HG03354 (cell line): Measurements from ENCODE around the gene DUSP1.

Source experiments
- ATAC-seq: cut with Tn5 transposase; IDR thresholded peaks from one replicate; pipeline ENCODE4 v1.9.1; 2021; ENCODE audit warnings: mild to moderate bottlenecking; ENCODE audit not compliant: unreplicated experiment, poor library complexity, severe bottlenecking

The DUSP1 gene

DNA sequence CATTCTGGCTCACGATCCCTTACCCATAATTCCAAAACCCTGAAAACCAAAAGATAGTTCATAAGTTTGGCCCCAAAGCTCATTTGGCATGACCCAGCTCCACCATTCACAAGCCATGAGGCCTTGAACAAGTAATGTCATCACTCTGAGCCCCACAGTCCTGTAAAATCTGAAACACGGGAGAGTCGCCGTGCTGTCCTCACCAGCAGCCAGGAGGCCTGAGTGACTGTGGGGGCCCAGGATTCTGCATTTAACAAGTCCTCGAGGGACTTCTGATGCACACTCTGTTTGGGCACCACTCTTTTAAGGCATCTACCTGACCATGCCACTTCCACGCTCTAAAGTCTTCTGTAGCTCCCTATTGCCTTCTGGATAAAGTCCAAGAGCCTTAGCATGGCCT, 40.8 kb downstream of the DUSP1 start:
- no peak for ATAC-seq

DNA sequence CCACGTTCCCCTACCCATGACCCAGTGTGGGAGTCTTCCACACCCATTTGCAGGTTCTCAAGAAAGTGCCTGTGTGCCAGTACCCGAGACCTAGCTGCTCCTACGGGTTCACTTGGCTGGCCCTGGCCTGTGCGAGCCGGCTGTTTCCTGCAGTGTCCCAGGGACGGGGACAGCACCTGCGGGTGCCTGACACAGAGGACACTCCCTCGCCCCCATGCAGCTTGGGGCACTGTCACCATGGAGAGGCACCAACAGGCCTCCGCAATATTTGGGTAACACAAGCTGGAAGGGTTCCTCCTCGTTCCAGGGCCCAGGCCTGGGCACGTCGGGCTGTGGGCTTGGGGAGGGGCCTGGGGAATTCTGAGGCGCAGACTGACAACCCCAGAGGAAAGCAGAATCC, 41.4 kb downstream of the DUSP1 start:
- ATAC-seq = no peak

DNA sequence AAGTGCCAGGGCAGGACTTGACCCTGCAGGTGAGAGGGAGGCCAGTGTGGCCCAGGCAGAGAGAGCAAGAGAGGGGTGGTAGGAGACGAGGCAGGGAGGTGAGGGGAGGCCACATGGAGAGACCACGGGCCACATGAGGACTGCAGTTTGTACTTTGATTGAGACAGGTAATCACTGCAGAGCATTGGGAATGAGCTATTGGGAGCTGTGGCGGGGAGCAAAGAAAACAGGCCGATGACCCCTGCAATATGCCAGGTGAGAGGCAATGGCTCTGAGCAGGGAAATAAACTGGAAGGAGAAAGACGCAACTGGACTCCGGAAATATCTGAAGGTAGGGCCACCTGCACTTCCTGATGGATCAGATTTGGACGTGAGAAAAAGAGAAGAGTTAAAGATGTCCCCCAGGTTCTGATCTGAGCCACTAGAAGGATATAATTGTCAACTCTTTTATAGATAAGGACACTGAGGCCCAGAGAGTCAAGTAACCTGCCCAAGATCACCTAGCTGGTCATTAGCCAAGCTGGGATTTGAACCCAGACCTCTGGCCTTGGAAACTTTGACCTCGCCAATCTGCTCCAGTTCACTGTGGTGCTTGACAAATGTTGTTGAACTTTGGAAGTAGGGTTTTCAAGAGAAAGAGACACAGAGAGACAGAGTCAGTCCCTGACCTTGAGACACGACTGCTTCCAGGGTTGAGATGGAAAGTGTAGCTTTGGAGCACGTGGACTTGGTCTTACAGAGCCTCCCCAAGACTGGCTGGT, 42.3 kb downstream of the DUSP1 start:
- no peak for ATAC-seq

DNA sequence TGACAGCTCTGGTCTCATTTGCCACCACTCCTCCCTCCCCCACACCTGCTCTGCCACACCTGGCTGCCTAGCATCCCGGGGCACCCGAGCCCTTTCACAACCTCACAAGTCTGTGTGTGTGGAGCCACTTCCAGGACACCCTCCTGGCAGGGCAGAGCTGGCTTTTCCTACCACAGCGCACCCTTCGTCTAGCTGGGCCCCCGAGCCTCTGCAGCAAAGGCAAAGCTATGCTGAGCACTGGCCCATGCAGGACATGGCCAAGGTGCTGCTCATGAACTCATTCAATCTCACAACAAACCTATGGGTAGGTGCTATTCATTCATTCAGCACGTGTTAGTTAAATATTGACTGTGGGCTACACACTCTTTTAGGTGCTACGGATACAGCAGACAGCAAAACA, 43.4 kb downstream of the DUSP1 start:
- ATAC-seq = no peak

DNA sequence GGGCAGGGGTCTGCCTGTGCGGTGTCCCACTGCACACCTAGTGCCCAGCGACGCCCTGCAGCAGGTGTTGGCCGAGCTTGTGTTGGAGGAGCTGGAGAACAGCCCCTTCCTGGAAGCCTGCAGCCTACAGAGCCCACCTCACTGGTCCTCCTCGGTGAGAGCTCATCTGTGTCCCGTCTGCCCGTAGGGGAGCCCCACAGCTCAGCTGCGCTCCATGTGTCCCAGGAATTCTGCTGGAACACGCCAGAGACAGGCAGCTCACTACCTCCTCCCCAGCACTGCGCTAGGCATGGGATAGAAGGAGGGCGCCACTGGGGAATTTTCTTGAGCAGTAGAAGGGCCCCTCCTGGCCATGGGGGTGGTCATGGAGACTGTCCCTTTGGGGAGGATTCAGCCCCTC, 44.0 kb downstream of the DUSP1 start:
- no peak for ATAC-seq

DNA sequence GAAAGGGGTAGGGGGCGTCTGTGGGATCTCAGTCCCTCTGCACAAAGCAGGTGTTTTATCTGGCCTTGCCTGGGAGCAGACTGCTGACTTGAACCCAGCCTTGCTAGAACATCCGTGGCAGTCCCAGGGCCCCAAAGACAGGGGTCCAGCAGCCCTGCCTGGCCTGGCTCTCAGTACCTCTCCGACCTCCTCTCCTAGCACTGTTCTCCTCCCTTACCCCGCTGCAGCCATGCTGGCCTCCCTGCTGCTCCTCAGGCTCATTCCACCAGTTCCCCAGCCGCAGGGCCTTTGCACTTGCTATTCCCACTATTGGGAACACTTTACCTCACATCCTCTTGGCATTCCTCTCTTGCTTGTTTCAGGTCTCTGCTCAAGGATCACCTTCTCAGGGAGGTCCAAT, 45.2 kb downstream of the DUSP1 start:
- no peak for ATAC-seq

DNA sequence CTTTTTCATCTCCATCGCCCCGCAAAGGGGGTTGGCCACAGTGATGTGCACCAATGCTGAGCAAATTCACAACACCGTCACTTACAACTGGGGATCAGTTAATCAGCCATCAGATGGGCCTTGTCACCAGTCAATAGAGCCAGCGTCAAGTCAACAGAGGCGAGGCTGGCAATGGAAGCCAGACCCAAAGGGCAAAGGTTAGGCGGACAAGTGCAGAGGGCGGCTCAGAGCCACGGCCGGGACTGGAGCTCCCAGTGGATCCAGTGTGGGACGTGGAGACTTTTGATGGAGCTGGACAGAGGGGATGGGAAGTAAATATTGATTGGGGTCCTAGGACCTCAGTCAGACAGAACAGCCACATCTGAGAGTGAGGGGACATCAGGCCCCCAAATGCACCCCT, 45.7 kb downstream of the DUSP1 start:
- no peak for ATAC-seq

DNA sequence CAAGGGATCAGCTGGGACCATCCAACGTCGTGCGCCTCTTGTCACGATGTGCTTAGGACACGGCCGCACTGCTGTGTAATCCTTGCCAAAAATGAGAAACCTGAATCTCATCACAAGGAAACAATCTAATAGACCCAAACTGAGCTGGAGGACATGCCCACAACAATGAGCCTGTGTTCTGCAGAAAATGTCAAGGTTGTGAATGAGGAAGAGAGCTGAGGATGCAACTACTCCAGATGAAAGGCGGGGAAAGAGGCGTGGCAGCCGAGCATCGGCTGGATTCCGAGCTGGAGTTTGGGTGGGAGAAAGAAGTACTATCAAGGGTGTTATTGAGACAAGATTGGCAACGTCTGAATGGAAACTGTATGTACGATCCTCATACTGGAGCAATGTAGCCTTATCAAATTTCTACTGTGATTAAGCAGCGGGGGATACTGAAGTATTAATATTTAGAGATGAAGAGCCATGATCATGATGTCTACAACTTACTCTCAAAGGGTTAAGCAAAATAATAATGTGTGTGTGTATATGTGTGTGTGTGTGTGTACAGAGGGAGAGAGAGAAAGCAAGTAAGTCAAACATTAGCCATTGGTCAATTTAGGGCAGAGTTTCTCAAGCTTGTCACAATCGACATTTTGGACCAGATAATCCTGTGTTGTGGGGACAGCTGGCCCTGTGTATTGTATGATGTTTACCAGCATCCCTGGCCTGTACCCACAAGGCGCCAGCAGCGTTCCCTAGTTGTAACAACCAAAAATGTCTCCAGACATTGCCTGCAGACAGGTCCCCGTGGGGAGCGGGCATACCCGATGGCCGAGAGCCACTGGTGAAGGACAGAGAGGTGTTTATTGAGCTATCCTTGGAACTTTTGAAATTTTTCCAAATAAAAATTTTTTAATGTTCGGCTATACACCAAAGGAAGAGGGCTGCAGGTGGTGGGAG, 46.5 kb downstream of the DUSP1 start:
- ATAC-seq = no peak

DNA sequence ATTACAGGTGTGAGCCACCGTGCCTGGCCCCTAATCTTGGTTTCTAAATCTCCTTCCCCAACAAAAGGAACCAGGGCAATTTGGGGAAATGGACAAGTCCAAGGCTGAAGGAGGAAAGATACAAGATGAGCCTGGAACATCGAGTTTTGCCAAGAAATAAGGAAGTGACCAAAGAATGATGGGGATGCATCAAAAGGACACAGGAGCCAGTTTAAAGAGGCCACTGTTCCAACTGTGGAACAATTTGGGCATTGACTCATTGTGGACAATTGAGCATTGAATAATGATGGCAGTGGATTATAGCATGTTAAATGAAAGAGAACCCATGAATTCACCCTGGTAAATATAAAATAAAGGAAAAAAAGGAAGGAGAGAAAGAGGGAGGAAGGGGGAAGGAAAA, 47.5 kb downstream of the DUSP1 start:
- ATAC-seq = no peak

DNA sequence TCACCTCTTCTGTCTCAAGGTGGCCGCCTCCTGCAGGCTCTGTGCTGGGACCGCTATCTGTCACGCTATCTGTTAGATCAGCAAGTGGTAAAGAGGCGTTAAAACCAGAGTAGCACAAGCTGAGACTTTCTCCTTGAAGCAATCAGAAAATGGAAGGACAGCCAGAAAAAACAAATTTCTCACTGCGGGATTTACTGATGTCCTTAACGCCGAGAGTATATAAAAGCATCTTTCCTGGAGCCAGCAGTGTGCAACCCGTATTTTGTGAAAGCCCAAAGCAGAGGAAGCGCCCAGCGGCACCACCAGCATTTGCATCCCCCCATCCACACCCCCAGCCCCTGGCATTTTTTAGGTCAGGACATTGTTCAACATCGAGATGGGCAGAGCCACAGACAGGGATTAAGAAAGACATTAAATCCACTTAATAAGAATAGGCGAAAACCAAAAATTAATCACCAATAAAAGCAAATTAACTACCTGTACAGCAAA, 48.6 kb downstream of the DUSP1 start:
- no peak for ATAC-seq

DNA sequence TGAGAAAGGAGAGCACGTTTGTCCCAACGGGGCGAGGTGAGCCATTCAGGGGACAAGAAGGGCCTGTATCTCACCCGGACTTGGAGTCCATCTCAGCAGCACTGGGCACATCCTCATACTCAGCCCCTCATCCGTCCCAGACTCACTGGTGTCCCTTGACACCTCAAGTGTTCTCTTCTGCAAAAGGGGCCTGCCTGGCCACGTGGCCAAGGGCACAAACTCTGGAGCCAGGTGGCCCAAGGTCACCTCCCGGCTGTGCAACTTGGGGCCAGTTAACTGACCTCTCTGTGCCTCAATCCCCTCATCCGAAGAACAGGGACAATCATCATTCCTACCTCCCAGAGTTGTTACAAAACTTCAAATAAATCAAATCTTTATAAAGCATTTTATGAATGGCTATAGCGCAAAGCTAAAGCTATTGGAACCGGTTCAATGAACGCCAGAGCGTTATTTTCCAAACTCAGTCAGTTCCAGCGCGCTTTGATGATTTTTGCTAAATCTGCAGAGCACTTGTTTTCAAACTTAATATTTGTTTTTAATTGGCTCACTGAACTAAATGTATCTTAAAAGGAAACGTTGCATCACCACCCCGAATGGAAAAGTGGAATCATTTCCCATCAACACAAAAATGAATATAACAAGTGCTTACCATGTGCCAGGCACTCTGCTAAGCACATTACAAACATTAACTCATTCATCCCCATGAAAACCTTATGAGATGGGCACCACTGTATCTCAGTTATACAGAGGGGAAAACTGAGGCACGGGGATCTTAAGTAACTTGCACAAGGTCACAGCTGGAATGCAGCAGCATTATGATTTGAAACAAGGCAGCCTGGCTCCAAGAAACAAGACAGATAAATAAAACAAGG, 49.3 kb downstream of the DUSP1 start:
- no peak for ATAC-seq

DNA sequence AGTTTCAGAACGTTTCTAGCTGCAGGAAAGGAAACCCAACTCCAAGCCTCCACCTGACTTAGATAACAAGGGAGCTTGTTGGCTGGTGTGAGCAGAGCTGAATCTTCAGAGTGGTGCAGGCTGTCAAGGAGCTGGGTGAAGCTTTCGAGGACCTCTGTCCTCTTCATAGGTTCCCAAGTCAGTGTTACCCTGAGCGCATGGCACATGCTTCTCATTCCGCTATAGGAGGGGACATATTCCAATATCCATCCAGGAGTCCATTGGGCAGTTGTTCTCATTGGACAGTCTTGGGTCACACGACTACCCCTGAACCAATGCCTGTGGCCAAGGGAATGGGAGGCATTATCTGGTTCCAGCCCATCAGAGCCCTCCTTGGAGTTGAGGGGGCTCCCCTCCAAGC, 50.3 kb downstream of the DUSP1 start:
- no peak for ATAC-seq

DNA sequence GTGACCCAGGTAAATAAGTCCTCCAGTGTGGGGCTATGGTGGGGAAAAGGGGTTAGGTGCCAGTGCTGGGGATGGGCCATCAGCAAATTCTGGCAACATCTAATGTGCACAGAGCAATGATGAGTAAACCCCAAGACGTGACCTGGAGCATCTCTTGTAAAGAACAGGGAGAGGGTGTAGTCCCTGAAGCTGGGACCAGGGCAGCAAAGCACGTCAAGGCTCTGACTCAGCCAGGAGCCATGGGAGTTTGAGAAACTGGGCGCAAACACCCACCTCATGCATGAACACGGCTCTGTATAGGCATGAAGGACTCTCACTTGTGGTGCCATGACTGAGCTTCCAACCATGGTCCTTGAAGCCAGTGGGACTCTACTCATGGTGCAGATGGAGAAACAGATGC, 51.8 kb downstream of the DUSP1 start:
- ATAC-seq = no peak

DNA sequence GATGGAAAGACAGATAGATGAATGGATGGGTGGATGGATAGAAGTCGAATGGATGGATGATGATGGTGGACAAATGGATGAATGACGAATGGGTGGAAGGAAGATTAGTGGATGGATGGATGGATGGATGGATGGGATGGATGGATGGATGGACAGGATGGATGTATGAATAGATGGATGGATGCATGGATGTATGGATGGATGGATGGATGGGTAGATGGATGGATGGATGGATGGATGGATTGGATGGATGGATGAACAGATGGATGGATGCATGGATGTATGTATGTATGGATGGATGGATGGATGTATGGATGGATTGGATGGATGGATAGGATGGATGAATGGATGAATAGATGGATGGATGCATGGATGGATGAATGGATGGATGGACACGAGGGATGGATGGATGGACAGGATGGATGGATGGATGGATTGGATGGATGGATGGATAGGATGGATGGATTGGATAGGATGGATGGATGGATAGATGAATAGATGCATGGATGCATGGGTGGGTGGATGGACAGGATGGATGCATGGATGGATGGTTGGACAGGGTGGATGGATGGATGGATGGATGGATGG, 52.4 kb downstream of the DUSP1 start:
- no peak for ATAC-seq
